ENCODE data around the gene PPP4R4. TPM values are rescaled to one million over a fixed set of nuclear protein-coding genes. Genes with fewer than 3 reads are reported as not detected.
A peak's percentile ranks its signal among the peaks of the same experiment; 100 is the strongest.

Gene PPP4R4
- total RNA-seq, 6 experiments from 2014 or later, result 0.05 to 0.14 TPM; not detected in 4

DNA sequence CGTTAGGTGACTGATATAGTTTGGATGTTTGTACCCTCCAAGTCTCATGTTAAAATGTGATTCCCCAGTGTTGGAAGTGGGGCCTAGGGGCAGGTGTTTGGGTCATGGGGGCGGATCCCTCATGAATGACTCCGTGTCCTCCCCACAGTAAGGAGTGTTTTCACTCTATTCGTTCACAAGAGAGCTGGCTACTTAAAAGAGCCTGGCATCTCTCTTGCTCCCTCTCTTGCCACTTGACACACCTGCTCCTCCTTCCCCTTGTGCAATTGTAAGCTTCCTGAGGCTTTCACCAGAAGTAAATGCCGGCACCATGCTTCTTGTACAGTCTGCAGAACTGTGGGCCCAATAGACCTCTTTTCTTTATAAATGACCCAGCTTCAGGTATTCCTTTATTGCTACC, 47.3 kb upstream of the PPP4R4 start:
- DNase-seq, result no peak
- Mint-ChIP-seq H3K9me3 (no peaks in the 10 kb centered on the region), H3K27me3 (ENCODE audit: insufficient read depth) (no peaks in the 10 kb centered on the region; the same call in 1 of the 2 replicates), H3K4me1 (ENCODE audit: low read depth) (peaks cover 24% of the 10 kb centered on the region), H3K4me3 (no peak overlapping the region), H3K36me3 (ENCODE audit: low read depth) (peaks cover 10% of the 10 kb centered on the region; the same call in 1 of the 2 replicates), H3K27ac (no peak overlapping the region)
- TF ChIP-seq, protein P1, sequence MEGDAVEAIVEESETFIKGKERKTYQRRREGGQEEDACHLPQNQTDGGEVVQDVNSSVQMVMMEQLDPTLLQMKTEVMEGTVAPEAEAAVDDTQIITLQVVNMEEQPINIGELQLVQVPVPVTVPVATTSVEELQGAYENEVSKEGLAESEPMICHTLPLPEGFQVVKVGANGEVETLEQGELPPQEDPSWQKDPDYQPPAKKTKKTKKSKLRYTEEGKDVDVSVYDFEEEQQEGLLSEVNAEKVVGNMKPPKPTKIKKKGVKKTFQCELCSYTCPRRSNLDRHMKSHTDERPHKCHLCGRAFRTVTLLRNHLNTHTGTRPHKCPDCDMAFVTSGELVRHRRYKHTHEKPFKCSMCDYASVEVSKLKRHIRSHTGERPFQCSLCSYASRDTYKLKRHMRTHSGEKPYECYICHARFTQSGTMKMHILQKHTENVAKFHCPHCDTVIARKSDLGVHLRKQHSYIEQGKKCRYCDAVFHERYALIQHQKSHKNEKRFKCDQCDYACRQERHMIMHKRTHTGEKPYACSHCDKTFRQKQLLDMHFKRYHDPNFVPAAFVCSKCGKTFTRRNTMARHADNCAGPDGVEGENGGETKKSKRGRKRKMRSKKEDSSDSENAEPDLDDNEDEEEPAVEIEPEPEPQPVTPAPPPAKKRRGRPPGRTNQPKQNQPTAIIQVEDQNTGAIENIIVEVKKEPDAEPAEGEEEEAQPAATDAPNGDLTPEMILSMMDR (IDR thresholded peaks at IDR 0.05), result no peak

DNA sequence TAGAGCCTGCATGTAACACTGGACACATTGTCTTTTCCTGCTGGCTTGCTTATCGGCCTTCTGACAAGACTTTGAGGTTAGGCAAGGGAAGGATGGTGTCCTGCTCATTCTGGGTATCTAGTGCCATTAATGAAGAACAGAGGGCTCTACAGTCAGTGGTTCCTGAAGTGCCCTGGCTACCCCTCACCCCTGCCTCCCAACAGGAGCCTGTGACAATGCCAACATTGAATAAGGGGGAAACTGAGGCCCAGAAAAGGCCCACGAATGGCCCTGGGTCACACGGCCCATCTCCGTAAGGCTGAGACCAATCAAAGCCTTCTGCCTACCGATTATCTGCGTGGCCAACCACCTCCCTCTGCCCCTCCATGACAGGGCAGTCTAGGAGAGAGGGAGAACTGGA, 46.8 kb upstream of the PPP4R4 start:
- Mint-ChIP-seq H3K4me1 (ENCODE audit: low read depth) (peaks cover 19% of the 10 kb centered on the region), H3K9me3 (no peaks in the 10 kb centered on the region), H3K27me3 (ENCODE audit: insufficient read depth) (no peaks in the 10 kb centered on the region; the same call in 1 of the 2 replicates), H3K36me3 (ENCODE audit: low read depth) (peaks cover 10% of the 10 kb centered on the region; the same call in 1 of the 2 replicates), H3K4me3 (no peak overlapping the region), H3K27ac (no peak overlapping the region)
- TF ChIP-seq, protein P1 (IDR thresholded peaks at IDR 0.05), result no peak
- DNase-seq, result no peak

DNA sequence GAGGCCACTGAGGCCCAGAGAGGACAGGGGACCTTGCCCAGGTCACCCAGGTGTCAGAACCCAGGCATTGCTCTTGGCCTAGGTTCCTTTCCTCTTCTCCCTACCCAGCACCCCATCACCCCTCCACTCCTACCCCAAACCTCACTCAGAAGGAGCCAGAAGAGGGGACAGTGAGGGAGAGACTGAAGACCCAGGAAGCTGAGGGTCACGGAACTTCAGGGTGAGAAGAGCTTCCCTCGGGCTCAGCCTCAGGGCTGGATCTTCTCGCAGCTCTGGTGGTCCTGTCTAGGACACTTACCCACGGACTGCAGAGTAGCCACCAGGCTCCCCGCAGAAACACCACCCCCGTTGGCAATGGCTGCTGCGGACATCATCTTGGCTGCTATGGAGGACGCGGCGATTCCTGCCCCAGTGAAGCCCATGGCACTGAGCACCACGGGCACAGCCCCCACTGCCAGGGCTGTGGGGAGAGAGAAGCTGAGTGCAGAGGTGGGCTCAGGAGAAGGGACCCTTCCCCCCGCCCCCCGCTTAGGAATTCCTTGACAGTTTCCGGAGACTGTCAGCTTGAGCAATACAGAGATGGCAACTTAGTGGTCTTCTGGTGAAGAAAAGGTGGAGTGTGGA, 45.8 kb upstream of the PPP4R4 start:
- Mint-ChIP-seq H3K36me3 (ENCODE audit: low read depth) (peaks cover 10% of the 10 kb centered on the region; the same call in 1 of the 2 replicates), H3K27ac (peak overlapping the region; percentile 73), H3K9me3 (no peaks in the 10 kb centered on the region), H3K4me3 (peak overlapping the region; percentile 91), H3K27me3 (ENCODE audit: insufficient read depth) (no peaks in the 10 kb centered on the region; the same call in 1 of the 2 replicates), H3K4me1 (ENCODE audit: low read depth) (peaks cover 19% of the 10 kb centered on the region)
- DNase-seq, result no peak
- TF ChIP-seq, protein P1 (IDR thresholded peaks at IDR 0.05), result no peak

DNA sequence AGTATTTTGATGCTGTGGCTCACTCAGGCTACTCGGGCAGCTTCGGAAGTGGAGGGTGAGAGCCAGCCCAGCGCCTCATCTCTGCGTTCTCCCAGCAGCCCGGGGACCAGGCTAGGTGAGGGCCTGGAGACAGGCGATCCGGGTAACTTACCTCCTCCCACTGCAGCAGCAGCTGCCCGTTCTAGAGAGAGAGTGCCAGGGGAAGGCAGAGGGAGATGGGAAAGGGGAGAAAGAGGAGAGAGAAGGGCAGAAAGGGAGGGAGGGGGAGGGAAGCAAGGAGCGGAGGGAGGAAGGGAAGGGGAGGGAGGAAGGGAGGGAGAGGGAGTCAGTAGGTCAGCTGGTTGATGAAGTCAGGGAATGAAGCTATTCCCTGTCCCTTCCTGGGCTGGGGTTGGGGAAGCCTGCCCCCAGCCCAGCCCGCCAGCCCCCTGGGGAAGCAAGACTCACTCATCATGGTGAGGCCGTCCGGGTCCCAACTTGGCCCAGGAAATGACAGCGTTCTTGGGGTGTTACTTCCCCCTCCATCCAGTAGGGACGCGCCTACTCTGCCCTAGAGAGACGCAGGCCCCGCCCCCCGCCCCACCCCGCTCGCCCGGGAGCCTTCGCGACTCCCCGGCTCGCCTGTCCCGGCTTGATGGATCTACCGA, 44.9 kb upstream of the PPP4R4 start, which contains the start of gene IFI27L2:
Gene IFI27L2, minus strand, starts transcription at position 494 of the 647 bp plus-strand sequence. Its CDS starts 40 bp downstream, at position 454.
- DNase-seq, result peak; percentile 78
- Mint-ChIP-seq H3K9me3 (no peaks in the 10 kb centered on the region), H3K27me3 (ENCODE audit: insufficient read depth) (no peaks in the 10 kb centered on the region; the same call in 1 of the 2 replicates), H3K4me1 (ENCODE audit: low read depth) (peaks cover 19% of the 10 kb centered on the region), H3K27ac (peak within 1 kb of the TSS; percentile 73), H3K36me3 (ENCODE audit: low read depth) (peaks cover 10% of the 10 kb centered on the region; the same call in 1 of the 2 replicates), H3K4me3 (peak within 1 kb of the TSS; percentile 91)
- TF ChIP-seq, protein P1 (IDR thresholded peaks at IDR 0.05), result peak; percentile 70

DNA sequence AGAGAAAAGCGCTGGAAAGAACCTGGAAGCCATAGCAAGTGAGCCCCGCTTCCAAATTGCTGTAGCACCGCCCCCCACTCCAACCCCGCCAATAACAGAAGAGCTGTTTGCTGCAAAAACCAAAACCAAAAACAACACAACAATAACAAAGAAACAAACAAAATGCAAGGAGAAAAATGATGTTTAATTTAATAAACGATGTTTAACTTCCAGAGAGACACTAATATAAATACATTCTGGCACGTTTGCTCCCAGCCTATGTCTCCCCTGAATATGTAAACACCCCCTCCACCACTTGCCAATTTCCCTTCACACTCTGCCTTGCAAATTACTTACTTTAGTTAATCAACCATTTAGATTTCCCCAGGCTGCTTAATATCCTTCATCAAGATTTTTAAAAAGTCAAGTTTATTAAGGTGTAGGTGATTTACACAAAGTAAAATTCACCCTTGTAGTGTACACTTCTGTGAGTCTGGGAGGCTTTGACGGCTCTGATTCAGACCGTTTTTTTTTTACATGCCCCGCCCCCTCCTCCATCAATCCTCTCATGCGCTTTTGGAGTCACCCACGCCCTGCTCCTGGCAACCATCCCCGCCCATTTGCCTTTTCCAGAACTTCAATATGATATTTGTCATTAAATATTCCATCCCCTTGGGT, 44.2 kb upstream of the PPP4R4 start:
- TF ChIP-seq, protein P1 (IDR thresholded peaks at IDR 0.05), result 0 out of 2 replicates have a peak, but pooled peaks have one; percentile 30
- Mint-ChIP-seq H3K27ac (peak overlapping the region; percentile 73), H3K27me3 (ENCODE audit: insufficient read depth) (no peaks in the 10 kb centered on the region; the same call in 1 of the 2 replicates), H3K4me3 (peak overlapping the region; percentile 91), H3K9me3 (peaks cover under 1% of the 10 kb centered on the region; the same call in 1 of the 2 replicates), H3K36me3 (ENCODE audit: low read depth) (peaks cover 10% of the 10 kb centered on the region; the same call in 1 of the 2 replicates), H3K4me1 (ENCODE audit: low read depth) (peaks cover 19% of the 10 kb centered on the region)
- DNase-seq, result no peak
